CD4-positive, alpha-beta memory T cell (primary cell): ENCODE measurements around the gene PTH. TPM values are rescaled to one million over a fixed set of nuclear protein-coding genes. Genes with fewer than 3 reads are reported as not detected.

Experiments used
- CTCF ChIA-PET: fragments of 350-600 bp; sonication (Branson Sonifier 250); formaldehyde crosslinking; loops from one replicate; lab custom pipeline; 2021; ENCODE audit warnings: inconsistent platforms; ENCODE audit not compliant: partially characterized antibody; lab: Charles Lee
- POLR2A ChIA-PET: fragments of 350-600 bp; sonication (Branson Sonifier 250); formaldehyde crosslinking; loops from one replicate; lab custom pipeline; 2021; ENCODE audit not compliant: partially characterized antibody; lab: Charles Lee
- DNase-seq, 5 donors: peaks; one replicate each; pipeline versions ENCODE4 v3.0.0 to v3.0.0-alpha.2; 2020 to 2022; ENCODE audit warnings: mixed read lengths in 1 of 5
- H3K27ac ChIP-seq: one replicate; pipeline ENCODE4 v1.7.0; 2013; ENCODE audit warnings: low read depth, low read length
- H3K27me3 ChIP-seq: 2 replicates; pipeline ENCODE4 v1.7.0; 2013; ENCODE audit warnings: mild to moderate bottlenecking, low read length, moderate library complexity; ENCODE audit not compliant: insufficient read depth
- H3K36me3 ChIP-seq: 2 replicates; pipeline ENCODE4 v1.7.0; 2013; ENCODE audit warnings: mild to moderate bottlenecking, low read length, moderate library complexity; ENCODE audit not compliant: insufficient read depth
- H3K4me1 ChIP-seq: 2 replicates; pipeline ENCODE4 v1.7.0; 2013; ENCODE audit warnings: mild to moderate bottlenecking, low read length, moderate library complexity; ENCODE audit not compliant: insufficient read depth
- H3K4me3 ChIP-seq, 2 donors: one replicate each; pipeline ENCODE4 v1.7.0; 2013; ENCODE audit warnings: low read length in 2 of 2, mild to moderate bottlenecking in 1 of 2
- H3K9me3 ChIP-seq, 2 donors: one replicate each; pipeline ENCODE4 v1.7.0; 2013; ENCODE audit warnings: low read length in 2 of 2, control low read depth in 1 of 2; ENCODE audit not compliant: control insufficient read depth in 1 of 2
- H3K27ac Mint-ChIP-seq, 7 donors: one replicate each; pipeline ENCODE4 v1.8.0; 2020 to 2021; ENCODE audit warnings: mixed read lengths in 7 of 7, mild to moderate bottlenecking in 6 of 7, inconsistent platforms in 3 of 7, moderate library complexity in 3 of 7
- H3K27me3 Mint-ChIP-seq, 2 donors: one replicate each; pipeline ENCODE4 v1.8.0; 2020 to 2021; ENCODE audit warnings: mixed read lengths in 2 of 2
- H3K36me3 Mint-ChIP-seq, 2 donors: one replicate each; pipeline ENCODE4 v1.8.0; 2020 to 2021; ENCODE audit warnings: mixed read lengths in 2 of 2, inconsistent platforms in 1 of 2, mild to moderate bottlenecking in 1 of 2
- H3K4me1 Mint-ChIP-seq, 4 donors: one replicate each; pipeline ENCODE4 v1.8.0; 2020 to 2021; ENCODE audit warnings: mixed read lengths in 4 of 4, mild to moderate bottlenecking in 1 of 4
- H3K4me3 Mint-ChIP-seq, 8 donors: one replicate each; pipeline ENCODE4 v1.8.0; 2020 to 2021; ENCODE audit warnings: mixed read lengths in 8 of 8, mild to moderate bottlenecking in 7 of 8, moderate library complexity in 6 of 8, inconsistent platforms in 3 of 8
- H3K9me3 Mint-ChIP-seq, 8 donors: one replicate each; pipeline ENCODE4 v1.8.0; 2020 to 2021; ENCODE audit warnings: mixed read lengths in 8 of 8, mild to moderate bottlenecking in 5 of 8, inconsistent platforms in 3 of 8, moderate library complexity in 1 of 8
- intact Hi-C: fragments of 100-400 bp; cut with micrococcal nuclease; formaldehyde crosslinking; loops from one replicate; pipeline ENCODE4 v1.15.1; 2023
- polyA plus RNA-seq, 2 donors: library from polyadenylated mRNA; unstranded; fragments of 300-500 nt; fragmentation: Illumina TruSeq; gene quantifications; one replicate each; pipeline ENCODE4 v1.2.3, GENCODE V29; 2021
- total RNA-seq, 2 experiments: library from RNA; stranded (reverse); gene quantifications; one replicate each; pipeline ENCODE4 v1.2.3, GENCODE V29; 2021

PTH gene
- total and polyA plus RNA-seq, 4 experiments from 2014 or later = not detected

DNA sequence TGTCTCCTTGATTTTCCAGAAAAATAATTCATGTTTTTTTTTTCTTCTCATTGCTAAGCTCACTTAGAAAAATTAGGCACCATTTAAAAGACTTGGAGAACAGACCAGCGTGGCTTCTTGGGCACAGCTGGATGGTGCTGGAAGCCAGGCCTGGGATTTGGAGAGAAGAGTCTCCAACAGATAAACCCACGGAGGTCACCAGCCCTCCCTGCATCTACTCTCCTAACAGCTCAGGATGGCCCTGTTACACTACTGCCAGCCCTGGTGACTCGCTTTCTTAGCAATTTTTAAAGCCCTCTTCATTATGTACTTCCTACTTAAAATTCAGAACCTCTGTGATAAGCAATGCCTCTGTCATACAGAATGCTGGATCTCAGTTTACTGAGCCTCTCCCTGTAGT is 1.7 kb downstream of the PTH start:
- Mint-ChIP-seq H3K27me3 (peaks cover 6 to 11% of the 10 kb centered on the region in 2 donors), H3K4me3 (no peak overlapping the region), H3K27ac (no peak overlapping the region), H3K36me3 (no peaks in the 10 kb centered on the region), H3K9me3 (peaks cover 0 to 4% (median 0%) of the 10 kb centered on the region in 8 donors), H3K4me1 (no peaks in the 10 kb centered on the region)
- intact Hi-C loops = no loop called here
- H3K27ac ChIP-seq = no peak overlapping the region
- no peaks in the 10 kb centered on the region for H3K9me3 ChIP-seq
- no peaks in the 10 kb centered on the region for H3K4me1 ChIP-seq
- CTCF ChIA-PET = no interaction called here
- H3K36me3 ChIP-seq = no peaks in the 10 kb centered on the region
- H3K27me3 ChIP-seq = no peaks in the 10 kb centered on the region
- DNase-seq = no peak
- POLR2A ChIA-PET = no interaction called here
- H3K4me3 ChIP-seq = no peak overlapping the region

DNA sequence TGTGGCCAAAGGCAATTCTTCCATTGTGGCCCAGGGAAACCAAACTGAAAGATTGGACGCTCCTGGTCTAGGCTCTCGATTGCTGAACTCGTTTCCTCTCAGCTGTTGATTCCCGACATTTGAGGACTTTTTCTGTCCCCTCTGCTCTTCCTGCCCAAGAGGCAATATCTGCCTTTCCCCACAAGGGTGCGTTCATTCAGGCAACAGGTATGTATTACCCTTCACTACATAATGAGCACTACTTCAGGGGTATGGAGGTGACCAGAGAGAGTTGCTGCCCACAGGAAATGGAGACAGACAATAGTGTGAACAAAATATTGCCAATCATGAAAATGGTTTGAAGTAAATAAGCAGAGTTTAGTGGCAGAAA is 8.2 kb downstream of the PTH start:
- Histone ChIP-seq H3K27ac (peak overlapping the region; percentile 21), H3K9me3 (no peaks in the 10 kb centered on the region), H3K36me3 (no peaks in the 10 kb centered on the region), H3K27me3 (no peaks in the 10 kb centered on the region), H3K4me1 (no peaks in the 10 kb centered on the region), H3K4me3 (peak overlapping the region in 1 of 2 donors; percentile 23)
- DNase-seq = peak in 4 of 5 donors; percentile 26 to 41 (median 30)
- ChIA-PET POLR2A (interaction anchor here (2.0 kb wide), 1 partner anchor 24 kb away, joined by 7 read pairs; the partner anchor contains the start of gene BTBD10), CTCF (interaction anchor here (0.7 to 2.7 kb wide), 22 partner anchors 8 to 1566 kb away, joined by 3 to 38 read pairs (median 5); partner anchors contain the start of genes BTBD10, FAR1 and PTH)
- Mint-ChIP-seq H3K9me3 (peaks cover 0 to 4% (median 0%) of the 10 kb centered on the region in 8 donors), H3K27ac (peak overlapping the region in 6 of 7 donors; percentile 3 to 92 (median 64)), H3K4me3 (peak overlapping the region; percentile 73 to 90 (median 83)), H3K4me1 (peaks cover 6 to 11% (median 6%) of the 10 kb centered on the region in 4 donors), H3K36me3 (no peaks in the 10 kb centered on the region), H3K27me3 (peaks cover 3 to 11% of the 10 kb centered on the region in 2 donors)
- intact Hi-C loops = loop anchor here (1.0 kb wide), 1 partner anchor 24 kb away; the partner anchor contains the start of gene BTBD10

DNA sequence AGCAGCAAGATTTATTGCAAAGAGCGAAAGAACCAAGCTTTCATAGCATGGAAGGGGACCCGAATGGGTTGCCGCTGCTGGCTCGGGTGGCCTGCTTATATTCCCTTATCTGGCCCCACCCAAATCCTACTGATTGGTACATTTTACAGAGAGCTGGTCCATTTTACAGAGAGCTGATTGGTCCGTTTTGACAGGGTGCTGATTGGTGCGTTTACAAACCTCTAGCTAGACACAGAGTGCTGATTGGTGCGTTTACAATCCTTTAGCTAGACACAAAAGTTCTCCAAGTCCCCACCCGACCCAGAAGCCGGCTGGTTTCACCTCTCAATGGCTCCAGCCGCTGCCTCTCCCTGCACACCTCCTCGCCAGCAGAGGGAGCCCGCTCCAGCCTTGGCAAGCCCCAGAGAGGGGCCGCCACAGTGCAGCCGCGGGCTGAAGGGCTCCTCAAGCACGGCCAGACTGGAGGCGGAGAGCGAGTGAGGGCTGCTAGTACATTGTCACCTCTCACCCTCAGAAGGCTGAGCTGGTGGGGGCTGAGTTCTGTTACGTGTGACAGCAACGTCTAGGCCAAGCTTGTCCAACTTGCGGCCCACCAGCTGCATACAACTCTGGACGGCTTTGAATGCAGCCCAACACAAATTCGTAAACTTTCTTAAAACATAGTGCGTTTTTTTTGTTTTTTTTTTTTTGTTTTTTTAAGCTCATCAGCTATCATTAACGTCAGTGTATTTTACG is 8.7 kb downstream of the PTH start:
- DNase-seq = peak; percentile 54 to 72 (median 60)
- no peaks in the 10 kb centered on the region for H3K4me1 ChIP-seq
- Mint-ChIP-seq H3K36me3 (no peaks in the 10 kb centered on the region), H3K4me1 (peaks cover 6 to 11% (median 6%) of the 10 kb centered on the region in 4 donors), H3K4me3 (peak overlapping the region; percentile 73 to 90 (median 83)), H3K27ac (peak overlapping the region in 4 of 7 donors; percentile 3 to 92 (median 48)), H3K27me3 (peaks cover 5 to 11% of the 10 kb centered on the region in 2 donors), H3K9me3 (peaks cover 0 to 4% (median under 1%) of the 10 kb centered on the region in 8 donors)
- POLR2A ChIA-PET = interaction anchor here (2.0 kb wide), 1 partner anchor 24 kb away, joined by 7 read pairs; the partner anchor contains the start of gene BTBD10
- no peaks in the 10 kb centered on the region for H3K27me3 ChIP-seq
- H3K36me3 ChIP-seq = no peaks in the 10 kb centered on the region
- peak overlapping the region in 1 of 2 donors; percentile 23 for H3K4me3 ChIP-seq
- peak overlapping the region; percentile 21 for H3K27ac ChIP-seq
- intact Hi-C loops = loop anchor here (1.0 kb wide), 1 partner anchor 24 kb away; the partner anchor contains the start of gene BTBD10
- CTCF ChIA-PET = interaction anchor here (0.7 to 2.7 kb wide), 24 partner anchors 9 to 1565 kb away, joined by 3 to 38 read pairs (median 5); partner anchors contain the start of genes BTBD10, FAR1 and PTH
- no peaks in the 10 kb centered on the region for H3K9me3 ChIP-seq

DNA sequence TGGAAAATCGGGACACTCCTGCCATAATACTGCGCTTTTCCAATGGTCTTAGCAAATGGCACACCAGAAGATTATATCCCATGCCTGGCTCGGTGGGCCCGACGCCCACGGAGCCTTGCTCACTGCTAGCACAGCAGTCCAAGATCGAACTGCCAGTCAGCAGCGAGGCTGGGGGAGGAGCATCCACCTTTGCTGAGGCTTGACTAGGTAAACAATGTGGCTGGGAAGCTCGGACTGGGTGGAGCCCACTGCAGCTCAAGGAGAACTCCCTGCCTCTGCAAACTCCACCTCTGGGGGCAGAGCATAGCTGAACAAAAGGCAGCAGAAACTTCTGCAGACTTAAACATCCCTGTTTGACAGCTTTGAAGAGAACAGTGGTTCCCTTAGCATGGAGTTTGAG is 15.6 kb downstream of the PTH start:
- Histone ChIP-seq H3K4me1 (no peaks in the 10 kb centered on the region), H3K27ac (no peak overlapping the region), H3K4me3 (no peak overlapping the region), H3K27me3 (peaks cover 4% of the 10 kb centered on the region), H3K36me3 (no peaks in the 10 kb centered on the region), H3K9me3 (no peaks in the 10 kb centered on the region)
- intact Hi-C loops = no loop called here
- peaks cover 0 to 4% (median 0%) of the 10 kb centered on the region in 8 donors for H3K9me3 Mint-ChIP-seq
- DNase-seq = no peak
- peaks cover 12 to 16% of the 10 kb centered on the region in 2 donors for H3K27me3 Mint-ChIP-seq
- CTCF ChIA-PET = no interaction called here
- H3K27ac Mint-ChIP-seq = no peak overlapping the region
- POLR2A ChIA-PET = no interaction called here
- no peaks in the 10 kb centered on the region for H3K4me1 Mint-ChIP-seq
- no peaks in the 10 kb centered on the region for H3K36me3 Mint-ChIP-seq
- H3K4me3 Mint-ChIP-seq = no peak overlapping the region

DNA sequence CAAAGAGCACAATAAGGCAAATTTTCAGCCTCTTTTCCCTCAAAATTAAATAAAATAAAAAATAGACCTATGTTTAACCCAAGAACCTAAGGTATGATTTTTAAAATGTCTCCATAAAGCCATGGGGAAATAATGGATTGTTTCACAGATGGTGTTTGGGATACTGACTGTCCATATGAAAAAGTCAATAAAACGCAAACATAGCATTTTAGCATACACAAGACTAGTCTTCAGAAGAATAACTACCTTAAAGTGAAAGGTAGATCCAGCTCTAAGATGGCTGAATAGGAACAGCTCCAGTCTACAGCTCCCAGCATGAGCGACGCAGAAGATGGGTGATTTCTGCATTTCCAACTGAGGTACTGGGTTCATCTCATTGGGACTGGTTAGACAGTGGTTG is 16.1 kb downstream of the PTH start:
- peaks cover 0 to 4% (median 0%) of the 10 kb centered on the region in 8 donors for H3K9me3 Mint-ChIP-seq
- intact Hi-C loops = no loop called here
- H3K36me3 Mint-ChIP-seq = no peaks in the 10 kb centered on the region
- ChIA-PET POLR2A (no interaction called here), CTCF (no interaction called here)
- H3K4me3 Mint-ChIP-seq = no peak overlapping the region
- Histone ChIP-seq H3K36me3 (no peaks in the 10 kb centered on the region), H3K4me1 (no peaks in the 10 kb centered on the region), H3K9me3 (no peaks in the 10 kb centered on the region), H3K4me3 (no peak overlapping the region), H3K27ac (no peak overlapping the region), H3K27me3 (peaks cover 4% of the 10 kb centered on the region)
- DNase-seq = no peak
- H3K27ac Mint-ChIP-seq = no peak overlapping the region
- no peaks in the 10 kb centered on the region for H3K4me1 Mint-ChIP-seq
- H3K27me3 Mint-ChIP-seq = peaks cover 12 to 18% of the 10 kb centered on the region in 2 donors

DNA sequence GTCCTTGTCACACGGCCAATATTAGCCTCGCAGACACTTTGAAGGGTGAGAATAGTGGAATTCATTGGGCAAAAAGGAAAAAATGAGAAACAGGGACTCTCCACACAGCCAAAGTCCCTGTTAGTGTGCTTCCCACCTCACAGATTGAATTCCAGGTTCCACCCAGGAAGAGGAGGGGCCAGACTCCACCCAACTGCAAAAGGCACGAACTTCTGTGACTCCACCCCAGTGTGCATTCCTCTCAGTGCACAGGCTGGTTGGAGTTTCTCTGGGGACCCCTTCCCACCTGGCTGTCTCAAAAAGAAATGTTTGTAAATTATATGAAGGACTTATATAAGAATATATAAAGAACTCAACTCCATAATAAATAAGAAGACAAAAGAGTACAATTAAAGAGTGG is 20.7 kb downstream of the PTH start:
- ChIA-PET POLR2A (no interaction called here), CTCF (interaction anchor here (1.3 kb wide), 1 partner anchor 9 kb away, joined by 4 read pairs; no protein-coding TSS in a partner anchor)
- no peak for DNase-seq

DNA sequence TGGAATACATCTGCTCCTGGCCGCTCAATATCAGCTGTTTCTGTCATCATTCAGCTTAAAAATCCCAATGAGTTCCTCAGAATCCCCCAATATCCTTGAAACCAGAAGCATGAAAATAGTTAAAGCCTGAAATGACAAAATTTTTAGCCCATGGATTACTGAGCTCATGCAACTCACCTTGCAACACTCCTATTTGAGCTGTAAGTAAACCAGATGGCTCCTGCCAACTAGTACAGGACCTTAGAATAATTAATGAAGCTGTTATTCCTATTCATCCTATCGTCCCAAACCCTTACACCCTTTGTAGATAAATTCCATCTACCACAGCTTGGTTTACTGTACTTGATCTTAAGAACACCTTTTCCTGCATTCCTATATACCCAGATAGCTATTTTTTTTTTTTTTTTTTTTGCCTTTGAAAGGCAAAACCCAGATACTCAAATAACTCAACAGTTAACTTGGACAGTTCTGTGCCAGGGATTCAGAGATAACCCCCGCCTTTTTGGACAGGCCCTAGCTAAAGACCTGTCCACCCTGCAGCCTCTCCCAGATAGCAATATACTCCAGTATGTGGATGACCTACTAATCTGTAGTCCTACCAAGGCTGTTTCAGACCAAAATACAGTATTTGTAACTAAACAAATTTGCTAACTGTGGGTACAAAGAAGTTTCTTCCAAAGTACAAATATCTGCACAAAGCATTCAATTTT is 22.6 kb downstream of the PTH start:
- H3K27ac ChIP-seq = no peak overlapping the region
- CTCF ChIA-PET = interaction anchor here (1.2 to 1.9 kb wide), 3 partner anchors 9 to 1435 kb away, joined by 3 to 9 read pairs (median 7); no protein-coding TSS in a partner anchor

More for the DNA sequence above, 20.7 kb downstream of the PTH start:
- Mint-ChIP-seq H3K4me1 (no peaks in the 10 kb centered on the region), H3K27me3 (peaks cover 16 to 26% of the 10 kb centered on the region in 2 donors), H3K27ac (no peak overlapping the region), H3K9me3 (no peaks in the 10 kb centered on the region), H3K36me3 (no peaks in the 10 kb centered on the region), H3K4me3 (no peak overlapping the region)
- no peaks in the 10 kb centered on the region for H3K9me3 ChIP-seq
- H3K4me1 ChIP-seq = no peaks in the 10 kb centered on the region
- H3K4me3 ChIP-seq = no peak overlapping the region
- no peak overlapping the region for H3K27ac ChIP-seq
- peaks cover 4% of the 10 kb centered on the region for H3K27me3 ChIP-seq
- intact Hi-C loops = no loop called here
- no peaks in the 10 kb centered on the region for H3K36me3 ChIP-seq

More for the DNA sequence above, 22.6 kb downstream of the PTH start:
- H3K9me3 Mint-ChIP-seq = no peaks in the 10 kb centered on the region
- no peaks in the 10 kb centered on the region for H3K9me3 ChIP-seq
- no peaks in the 10 kb centered on the region for H3K27me3 ChIP-seq
- intact Hi-C loops = no loop called here
- H3K27me3 Mint-ChIP-seq = peaks cover 12 to 21% of the 10 kb centered on the region in 2 donors
- no peaks in the 10 kb centered on the region for H3K4me1 Mint-ChIP-seq
- no peak for DNase-seq
- H3K27ac Mint-ChIP-seq = no peak overlapping the region
- no peaks in the 10 kb centered on the region for H3K36me3 ChIP-seq
- POLR2A ChIA-PET = no interaction called here
- no peaks in the 10 kb centered on the region for H3K36me3 Mint-ChIP-seq
- no peak overlapping the region for H3K4me3 ChIP-seq
- H3K4me3 Mint-ChIP-seq = no peak overlapping the region
- no peaks in the 10 kb centered on the region for H3K4me1 ChIP-seq
